ENCODE measurements around the gene KMT2A.

Gene KMT2A

GRCh38 chr11:118574636-118575035 is 138.3 kb downstream of the KMT2A start:
- H3K27ac ChIP-seq = no peak overlapping the region
- no peak for DNase-seq (ENCODE audit: low read depth, low spot score)
